HG03066 (cell line): Measurements from ENCODE around the gene SLC15A3.
A peak's percentile ranks its signal among the peaks of the same experiment; 100 is the strongest.

Source experiments
- ATAC-seq: cut with Tn5 transposase; IDR thresholded peaks from one replicate; pipeline ENCODE4 v1.9.1; 2021; ENCODE audit warnings: low read depth; ENCODE audit not compliant: unreplicated experiment

Gene SLC15A3

DNA sequence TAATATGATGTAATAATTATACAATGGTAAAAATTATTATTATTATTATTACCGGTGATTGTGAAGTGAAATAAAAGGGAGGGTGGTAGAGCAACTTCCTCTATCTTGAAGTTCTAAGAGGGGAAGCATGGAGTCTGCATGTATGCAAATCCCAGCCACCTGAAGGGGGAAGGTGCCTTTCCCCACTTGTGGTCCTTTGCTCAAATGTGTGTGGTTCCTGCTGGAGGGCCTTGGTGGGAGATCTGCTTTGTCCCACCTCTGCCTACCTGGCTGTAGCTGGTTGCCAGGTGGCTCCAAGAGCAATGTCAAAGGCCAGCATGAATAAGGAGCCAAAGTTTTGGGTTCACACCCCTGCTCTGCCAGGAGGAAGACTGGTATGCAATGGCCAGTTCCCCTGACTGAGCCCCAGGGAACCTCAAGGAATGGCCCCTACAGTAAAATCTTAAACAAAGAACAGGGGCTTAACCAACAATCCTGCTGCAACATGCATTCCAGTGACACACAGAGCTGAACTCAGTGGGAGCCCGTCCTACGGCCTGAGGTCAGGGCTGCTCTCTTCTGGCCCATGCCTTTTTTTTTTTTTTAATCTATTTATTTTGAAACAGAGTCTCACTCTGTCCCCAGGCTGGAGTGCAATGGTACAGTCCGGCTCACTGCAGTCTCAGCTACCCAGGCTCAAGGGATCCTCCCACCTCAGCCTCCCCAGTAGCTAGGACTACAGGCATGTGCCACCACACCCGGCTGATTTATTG is 19.2 kb downstream of the SLC15A3 start:
- ATAC-seq = no peak

DNA sequence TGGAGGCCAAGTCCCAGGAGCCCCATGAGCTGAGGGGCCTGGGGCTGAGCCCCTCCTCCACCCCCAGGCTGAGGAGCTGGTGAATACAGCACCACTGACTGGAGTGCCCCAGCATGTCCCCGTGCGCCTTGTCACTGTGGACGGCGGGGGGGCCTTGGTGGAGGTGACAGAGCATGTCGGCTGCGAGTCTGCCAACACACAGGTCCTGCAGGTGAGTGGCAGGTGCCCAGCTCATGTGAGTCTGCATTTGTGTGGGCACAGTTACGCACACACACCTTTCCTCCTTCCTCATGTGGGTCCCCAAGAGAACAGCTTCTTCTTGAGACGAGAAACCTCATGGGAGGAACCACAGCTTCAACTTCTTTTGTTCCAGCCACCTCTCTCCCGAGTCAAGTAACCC is 20.1 kb downstream of the SLC15A3 start:
- no peak for ATAC-seq

DNA sequence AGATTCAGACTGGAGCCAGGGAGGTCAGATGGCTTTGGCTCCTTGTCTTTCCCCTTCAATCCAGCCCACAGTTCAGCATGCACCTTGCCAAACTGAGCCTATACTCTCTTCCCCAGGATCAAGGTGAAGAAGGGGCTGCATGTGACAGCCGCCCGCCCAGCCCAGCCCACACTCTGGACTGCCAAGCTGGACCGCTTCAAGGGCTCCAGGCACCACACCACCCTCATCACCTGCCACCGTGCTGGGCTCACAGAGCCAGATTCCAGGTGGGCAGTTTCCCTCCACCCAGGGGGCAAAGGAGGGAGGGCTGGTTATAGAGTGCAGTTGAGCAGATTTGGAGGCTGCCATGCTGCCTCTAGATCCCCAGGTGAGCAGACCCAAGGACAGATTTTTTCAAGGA is 21.6 kb downstream of the SLC15A3 start:
- ATAC-seq = no peak

DNA sequence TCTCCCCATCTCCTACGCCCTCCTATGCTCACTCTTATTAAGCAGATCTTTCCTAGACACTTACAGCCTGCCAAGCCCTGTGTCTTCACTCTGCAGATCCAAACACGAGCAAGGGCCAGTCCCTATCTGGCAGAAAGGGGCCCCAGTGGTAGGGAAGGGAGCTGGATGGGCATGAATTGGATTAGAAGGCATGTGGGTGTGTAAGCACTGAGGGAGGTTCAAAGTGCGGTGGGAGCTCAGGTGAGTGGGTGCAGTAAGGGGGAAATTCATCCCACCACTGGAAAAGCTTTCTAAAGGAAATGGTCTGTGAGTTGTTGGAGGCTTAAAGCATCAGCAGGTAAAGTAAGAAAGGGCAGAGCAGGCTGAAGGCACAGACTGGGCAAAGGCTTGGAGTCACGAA is 22.2 kb downstream of the SLC15A3 start:
- no peak for ATAC-seq

DNA sequence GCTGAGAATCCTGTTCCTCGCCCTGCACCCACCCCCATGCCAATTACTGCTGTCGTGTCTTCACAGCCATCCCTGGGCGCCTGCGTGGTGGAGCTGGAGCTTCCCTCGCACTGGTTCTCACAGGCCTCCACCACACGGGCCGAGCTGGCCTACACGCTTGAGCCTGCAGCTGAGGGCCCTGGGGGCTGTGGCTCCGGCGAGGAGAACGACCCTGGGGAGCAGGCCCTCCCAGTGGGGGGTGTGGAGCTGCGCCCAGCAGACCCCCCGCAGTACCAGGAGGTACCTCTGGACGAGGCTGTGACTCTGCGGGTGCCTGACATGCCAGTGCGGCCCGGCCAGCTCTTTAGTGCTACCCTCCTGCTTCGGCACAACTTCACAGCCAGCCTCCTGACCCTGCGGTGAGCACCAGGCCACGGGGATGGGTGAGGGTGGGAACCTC is 23.4 kb downstream of the SLC15A3 start:
- ATAC-seq = no peak

DNA sequence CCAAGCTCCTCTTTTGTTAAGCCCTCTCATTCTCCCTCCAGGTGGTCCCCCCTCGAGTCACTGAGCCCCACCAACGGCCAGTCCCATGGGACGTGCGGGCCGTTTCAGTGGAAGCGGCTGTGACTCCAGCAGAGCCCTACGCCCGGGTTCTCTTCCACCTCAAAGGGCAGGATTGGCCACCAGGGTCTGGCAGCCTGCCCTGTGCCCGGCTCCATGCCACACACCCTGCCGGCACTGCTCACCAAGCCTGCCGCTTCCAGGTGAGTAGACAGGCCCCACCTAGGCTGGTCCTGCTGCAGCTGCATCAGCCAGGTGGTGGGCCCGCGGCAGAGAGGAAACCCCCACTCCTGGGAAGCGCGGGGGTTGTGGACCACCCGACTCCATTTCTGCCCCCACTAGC is 24.4 kb downstream of the SLC15A3 start:
- no peak for ATAC-seq

DNA sequence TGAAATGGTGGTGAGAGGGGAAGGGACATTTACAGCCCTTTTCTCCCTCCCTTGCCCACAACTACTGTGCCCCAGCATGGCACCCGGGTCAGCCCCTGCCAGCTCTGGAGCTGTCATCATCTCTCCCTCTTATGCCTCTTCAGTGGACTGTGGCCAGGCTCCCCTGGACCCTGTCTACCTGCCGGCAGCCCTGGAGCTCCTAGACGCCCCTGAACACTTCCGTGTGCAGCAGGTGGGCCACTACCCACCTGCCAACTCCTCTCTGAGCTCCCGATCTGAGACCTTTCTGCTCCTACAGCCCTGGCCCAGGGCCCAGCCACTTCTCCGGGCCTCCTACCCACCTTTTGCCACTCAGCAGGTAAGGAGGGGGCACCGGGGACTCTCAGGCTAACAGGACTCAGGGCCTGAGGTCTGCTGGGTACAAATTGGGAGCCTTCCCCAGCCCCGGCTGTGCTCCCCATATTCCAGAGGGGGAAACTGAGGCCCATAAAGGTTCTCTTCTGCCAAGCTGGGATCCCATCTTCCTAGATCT is 24.8 kb downstream of the SLC15A3 start:
- ATAC-seq = no peak

DNA sequence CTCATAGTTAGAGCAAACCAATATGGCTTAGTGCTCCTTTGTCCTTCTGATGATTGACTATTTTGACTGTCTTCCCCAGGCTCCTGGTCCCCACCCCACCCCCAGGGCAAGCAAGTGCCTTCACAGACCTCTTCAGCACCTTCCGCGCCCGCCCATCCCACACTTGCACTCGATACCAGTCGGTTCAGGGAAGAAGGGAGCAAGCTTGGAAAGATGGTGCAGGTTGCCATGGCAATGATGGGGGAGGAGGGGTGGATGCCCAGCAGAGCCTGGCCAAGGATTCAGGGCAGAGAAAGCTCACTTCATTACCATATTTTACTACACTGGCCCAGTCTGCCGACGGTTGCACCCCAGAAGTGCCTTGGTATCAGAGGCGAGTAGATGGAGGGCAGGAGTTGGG is 25.5 kb downstream of the SLC15A3 start:
- no peak for ATAC-seq

DNA sequence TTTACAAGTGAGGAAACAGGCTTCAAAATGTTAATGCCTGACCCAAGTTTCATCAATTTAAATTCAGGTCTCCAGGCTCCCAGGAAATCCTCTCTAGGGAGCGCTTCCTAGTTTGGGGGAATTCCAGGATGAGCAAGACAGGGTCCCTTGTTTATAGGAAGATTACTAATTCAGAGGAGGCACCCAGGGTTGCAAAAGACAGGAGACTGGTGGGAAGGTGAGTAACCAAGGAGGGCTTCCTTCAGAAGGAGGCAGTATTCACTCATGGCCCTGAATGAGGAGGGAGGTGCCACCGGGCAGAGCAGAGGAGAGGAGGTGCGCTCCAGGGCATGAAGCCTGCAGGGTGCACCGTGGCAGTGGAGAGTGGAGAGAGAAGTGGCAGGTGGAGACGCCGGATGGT is 26.1 kb downstream of the SLC15A3 start:
- ATAC-seq = no peak

DNA sequence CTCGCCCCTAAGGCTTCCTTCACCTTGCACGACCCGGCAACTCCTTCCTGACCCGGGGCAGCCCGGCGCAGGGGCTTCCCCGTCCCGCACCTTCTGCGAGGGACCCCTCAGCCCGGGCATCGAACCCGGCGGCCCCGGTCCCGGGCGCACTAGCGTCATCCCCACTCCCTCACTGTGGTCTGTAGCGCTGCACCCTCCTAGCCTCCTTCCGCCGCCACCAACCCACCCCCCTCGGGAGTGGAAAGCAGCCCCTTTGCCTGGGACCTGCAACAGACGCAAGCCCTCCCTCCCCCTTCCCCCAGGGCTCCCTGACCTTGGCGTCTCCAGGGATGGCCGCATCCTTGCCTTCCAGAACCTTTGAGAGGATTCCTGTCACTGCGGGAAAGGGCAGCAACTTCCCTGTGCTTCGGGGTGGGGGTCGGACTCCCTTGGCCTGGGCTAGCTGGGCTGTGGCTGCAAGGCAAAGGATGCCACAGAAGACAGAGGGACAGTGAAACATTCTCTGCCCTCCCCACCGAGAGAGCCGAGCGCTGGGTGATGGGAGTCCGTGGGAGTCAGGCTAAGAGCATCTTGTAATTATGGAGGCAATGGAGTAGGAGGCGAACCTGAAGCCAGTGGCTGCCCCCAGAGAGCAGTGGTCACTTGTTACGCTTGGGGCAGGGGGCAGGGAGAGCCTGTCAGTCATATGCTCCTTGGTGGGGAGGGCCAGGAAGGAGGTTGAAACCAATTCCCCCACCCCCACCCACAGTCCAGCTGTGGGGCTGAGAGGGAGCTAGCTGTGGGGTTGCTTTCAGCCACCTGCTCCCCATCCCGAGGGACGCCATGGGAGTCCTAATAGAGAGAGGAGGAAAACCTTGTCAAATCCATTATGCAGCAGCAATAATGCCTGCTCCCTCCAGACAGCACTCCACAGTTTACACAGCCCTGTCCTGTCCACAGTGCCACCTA is 26.8 kb downstream of the SLC15A3 start:
- peak; percentile 4 for ATAC-seq

DNA sequence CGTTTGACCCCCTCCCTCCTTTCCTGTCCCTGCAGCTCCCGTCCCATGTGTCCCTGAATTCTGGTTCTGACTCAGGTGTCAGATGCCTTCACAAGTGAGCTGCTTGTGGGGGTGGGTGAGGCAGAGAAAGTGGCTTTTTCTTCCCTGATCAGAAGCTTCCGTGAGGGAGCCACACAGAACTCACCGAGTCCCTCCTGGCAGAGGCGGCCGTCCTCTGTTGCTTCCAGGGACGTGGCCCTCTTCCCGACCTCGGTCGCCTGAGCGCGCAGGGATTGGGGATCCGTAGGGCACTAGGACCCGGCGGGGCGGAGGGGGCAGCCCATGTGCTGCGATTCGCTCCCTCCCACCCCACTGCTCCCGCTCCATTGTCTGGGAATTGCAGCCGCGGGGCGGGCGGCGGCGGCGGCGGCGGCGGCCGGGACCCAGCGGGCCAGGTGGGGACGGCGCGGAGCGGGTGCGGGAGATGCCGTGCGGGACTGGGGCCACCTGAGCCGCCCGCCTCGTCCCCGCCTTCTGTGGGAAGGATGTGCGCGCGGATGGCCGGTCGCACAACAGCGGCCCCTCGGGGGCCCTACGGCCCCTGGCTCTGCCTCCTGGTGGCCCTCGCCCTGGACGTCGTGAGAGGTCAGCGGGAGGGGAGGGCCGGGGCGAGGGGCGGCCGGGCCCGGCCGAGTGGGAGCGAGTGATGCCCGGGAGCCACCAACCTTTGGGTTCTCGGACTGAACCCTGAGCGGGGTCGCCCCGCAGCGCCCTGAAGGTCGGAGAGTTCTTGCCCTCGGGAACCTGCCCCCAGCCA is 27.7 kb downstream of the SLC15A3 start, which contains the start of gene TMEM132A:
TSS of gene TMEM132A (plus strand) at position 351 of the 796 bp plus-strand sequence. CDS start at position 525, 174 bp downstream.
- peak; percentile 65 for ATAC-seq

DNA sequence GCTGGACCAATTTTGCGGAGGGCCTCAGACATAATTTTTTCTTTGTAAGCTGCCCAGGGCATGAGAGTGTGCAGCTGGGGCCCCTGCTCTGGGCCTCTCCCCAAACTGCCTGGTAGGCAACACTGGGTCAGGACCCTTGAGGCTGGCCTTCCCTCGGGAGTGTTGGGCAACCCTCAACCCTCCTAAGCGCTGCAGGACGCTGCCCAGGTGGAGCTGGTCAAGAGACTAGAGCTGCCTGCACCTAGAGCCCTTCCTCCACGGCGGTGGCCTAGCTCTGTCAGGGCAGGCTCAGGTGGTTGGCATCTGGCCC is 28.2 kb downstream of the SLC15A3 start:
- ATAC-seq = no peak

DNA sequence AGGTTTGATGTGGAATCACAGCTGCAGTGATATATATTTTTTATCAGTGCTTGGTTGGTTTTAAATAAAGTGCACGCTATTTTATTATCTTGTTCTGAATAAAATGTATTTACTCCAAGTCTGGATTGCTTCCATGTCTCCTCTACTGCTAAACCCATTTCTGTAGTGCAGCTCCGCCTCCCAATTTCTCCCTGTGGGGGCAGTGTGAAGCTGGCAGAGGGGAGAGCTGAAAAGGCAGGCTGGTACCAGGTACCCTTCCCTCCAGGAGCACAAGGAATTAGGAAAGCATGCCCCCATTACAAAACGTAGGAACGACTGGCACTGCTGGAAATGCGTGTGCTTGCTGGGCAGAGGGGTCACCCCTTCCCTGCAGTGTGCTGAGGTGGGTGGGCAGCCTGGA is 28.6 kb downstream of the SLC15A3 start:
- no peak for ATAC-seq

DNA sequence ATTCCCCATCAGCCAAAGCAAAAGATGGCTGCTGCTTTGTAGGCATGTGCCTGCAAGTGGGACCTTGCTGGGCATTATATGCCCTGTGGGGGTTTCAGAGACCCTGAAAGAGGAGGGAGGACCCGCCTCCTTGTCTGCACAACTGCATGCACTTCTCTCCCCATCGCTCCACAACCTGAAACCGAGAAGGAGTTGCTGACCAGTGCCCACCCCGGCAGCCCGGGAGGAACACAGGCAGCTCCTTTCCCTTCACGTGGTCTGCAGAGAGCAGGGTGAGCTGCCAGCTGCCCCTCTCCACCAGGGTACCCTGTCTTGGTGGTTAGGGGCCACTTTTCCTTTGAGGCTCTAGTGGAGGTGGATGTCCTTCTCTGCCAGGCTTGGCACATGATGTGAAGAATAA is 29.1 kb downstream of the SLC15A3 start:
- no peak for ATAC-seq

DNA sequence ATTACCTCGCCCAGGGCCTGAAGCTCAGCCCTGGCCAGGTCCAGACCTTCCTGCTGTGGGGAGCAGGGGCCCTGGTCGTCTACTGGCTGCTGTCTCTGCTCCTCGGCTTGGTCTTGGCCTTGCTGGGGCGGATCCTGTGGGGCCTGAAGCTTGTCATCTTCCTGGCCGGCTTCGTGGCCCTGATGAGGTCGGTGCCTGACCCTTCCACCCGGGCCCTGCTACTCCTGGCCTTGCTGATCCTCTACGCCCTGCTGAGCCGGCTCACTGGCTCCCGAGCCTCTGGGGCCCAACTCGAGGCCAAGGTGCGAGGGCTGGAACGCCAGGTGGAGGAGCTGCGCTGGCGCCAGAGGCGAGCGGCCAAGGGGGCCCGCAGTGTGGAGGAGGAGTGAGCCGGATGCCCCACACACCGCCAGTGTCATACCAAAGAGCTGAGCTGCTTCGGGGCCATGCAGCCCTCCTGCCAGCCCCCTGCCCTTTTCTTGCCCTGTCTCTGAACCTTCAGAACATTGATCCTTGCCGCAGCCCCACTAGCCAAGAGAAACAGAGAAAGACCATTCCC is 30.1 kb downstream of the SLC15A3 start:
- no peak for ATAC-seq

DNA sequence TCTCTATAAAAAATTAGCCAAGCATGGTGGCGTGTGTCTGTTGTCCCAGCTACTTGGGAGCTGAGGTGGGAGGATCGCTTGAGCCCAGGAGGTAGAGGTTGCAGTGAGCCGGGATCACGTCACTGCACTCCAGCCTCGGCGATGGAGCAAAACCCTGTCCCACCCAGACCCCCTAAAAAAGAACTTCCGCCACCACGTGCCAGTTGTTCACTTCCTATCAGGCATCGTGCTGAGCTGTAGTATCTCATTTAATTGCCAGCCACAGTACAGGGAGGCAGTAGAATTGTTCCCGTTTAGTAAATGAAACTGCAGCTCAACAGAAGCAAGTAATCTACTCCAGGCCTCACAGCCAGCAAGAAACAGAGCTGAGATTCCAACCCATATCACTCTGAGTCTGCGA is 30.7 kb downstream of the SLC15A3 start:
- ATAC-seq = no peak

DNA sequence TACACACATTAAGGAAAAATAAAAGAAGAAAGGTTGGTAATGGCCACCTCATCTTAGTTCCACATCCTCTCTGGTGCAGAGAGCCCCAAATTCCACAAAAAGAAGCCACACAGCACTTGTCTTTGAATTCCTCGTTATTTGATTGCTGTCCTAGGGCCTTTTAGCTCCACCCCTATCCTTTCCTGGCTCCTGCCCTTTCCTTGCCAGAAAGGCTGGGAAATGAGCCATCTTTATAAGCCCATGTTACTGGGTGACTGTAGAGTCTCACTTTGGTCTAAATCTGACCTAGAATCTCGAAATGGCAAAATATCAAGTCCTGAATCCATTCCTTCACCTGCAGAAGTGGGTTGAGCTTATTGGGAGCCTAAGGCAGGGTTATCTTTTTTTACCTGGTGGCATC is 32.0 kb downstream of the SLC15A3 start:
- no peak for ATAC-seq

DNA sequence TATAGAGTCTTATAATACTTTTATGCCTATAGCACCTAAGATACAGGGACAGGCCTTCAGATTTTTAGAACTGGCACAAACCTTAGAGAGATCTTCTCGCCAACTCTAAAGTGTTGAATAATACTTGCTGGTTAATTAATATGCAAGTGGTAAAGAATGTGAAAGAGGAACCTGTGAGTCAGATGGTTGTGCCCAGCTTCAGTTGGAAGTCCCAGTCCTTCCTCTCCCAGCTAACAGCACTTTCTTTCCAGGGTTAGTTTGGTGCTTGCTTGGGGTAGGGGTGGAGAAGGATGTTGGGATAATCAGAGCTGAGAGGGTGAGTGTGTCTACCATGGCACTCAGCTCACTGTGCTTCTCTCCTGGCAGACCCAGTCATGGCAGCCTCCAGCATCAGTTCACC is 32.7 kb downstream of the SLC15A3 start:
- no peak for ATAC-seq

DNA sequence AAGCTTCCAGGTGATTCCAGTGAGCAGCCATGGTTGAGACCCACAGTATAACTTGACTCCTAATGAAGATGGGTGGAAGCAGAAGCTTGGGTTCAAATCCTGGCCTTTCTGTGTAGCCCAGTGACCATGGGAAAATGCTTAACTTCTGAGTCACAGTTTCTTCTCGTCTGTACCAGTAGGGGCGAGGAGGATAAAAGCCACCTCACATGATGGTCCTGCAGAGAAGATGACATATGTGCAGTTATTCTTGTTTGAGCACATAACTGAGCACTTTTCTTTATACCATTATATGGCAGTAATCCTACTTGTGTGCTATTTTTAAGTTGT is 33.1 kb downstream of the SLC15A3 start:
- no peak for ATAC-seq

DNA sequence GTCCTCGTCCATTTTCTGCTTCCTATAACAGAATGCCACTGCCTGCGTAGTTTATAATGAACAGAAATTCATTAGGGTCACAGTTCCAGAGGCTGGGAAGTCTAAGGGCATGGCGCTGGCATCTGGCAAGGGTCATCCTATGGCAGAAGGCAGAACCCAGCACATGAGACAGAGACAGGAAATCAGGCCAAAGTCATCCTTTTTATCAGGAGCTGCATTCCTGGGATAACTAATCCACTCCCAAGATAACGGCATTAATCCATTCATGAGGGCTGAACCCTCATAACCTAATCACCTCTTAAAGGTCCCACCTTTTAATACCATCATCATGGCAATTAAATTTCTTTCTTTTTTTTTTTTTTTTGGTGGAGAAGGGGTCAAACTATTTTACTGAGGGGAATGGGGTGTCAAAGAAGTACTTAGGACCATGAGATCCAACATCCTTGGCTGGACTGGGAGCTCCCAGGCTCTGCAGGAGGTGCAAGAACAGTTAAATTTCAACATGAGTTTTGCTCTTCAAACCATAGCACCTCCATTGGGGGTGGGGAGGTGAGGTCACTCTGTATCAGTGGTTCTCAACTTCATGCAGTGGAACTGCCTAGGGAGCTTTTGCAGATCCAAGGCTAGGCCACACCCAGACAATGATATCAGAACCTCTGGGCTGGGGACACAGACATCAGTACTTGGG is 33.6 kb downstream of the SLC15A3 start:
- no peak for ATAC-seq
